Putamen (tissue), 1 donor: ENCODE results near the gene FBXL2.

ENCODE experiments used
- DNase-seq: peaks from one replicate; pipeline ENCODE4 v3.0.0-alpha.2; 2016; ENCODE audit warnings: low spot score

FBXL2 gene

GRCh38 chr3:33277193-33277882, at the start of gene FBXL2:
TSS of gene FBXL2 (plus strand) at chr3:33277442. CDS start at chr3:33277513, 71 bp downstream.
- peak; percentile 43 for DNase-seq

- no peak for DNase-seq
These were observed 48.2 kb upstream of the FBXL2 start for GRCh38 chr3:33229066-33229465.

GRCh38 chr3:33229947-33230346, 47.3 kb upstream of the FBXL2 start:
- no peak for DNase-seq

GRCh38 chr3:33231756-33232465, 45.3 kb upstream of the FBXL2 start:
- no peak for DNase-seq

GRCh38 chr3:33233884-33234283, 43.4 kb upstream of the FBXL2 start:
- DNase-seq: no peak

- DNase-seq: no peak
These were observed 41.2 kb upstream of the FBXL2 start for GRCh38 chr3:33236005-33236404.

GRCh38 chr3:33237439-33237838, 39.8 kb upstream of the FBXL2 start:
- DNase-seq: no peak

GRCh38 chr3:33238923-33239322, 38.3 kb upstream of the FBXL2 start:
- no peak for DNase-seq

GRCh38 chr3:33240261-33240660, 37.0 kb upstream of the FBXL2 start:
- DNase-seq: no peak

- DNase-seq: no peak
These were observed 30.5 kb upstream of the FBXL2 start for GRCh38 chr3:33246786-33247185.

GRCh38 chr3:33250712-33251111, 26.5 kb upstream of the FBXL2 start:
- DNase-seq: no peak

GRCh38 chr3:33256249-33256648, 21.0 kb upstream of the FBXL2 start:
- no peak for DNase-seq

- no peak for DNase-seq
These were observed 17.1 kb upstream of the FBXL2 start for GRCh38 chr3:33260104-33260503.

GRCh38 chr3:33269385-33269784, 7.9 kb upstream of the FBXL2 start:
- no peak for DNase-seq

GRCh38 chr3:33271324-33271723, 5.9 kb upstream of the FBXL2 start:
- DNase-seq: no peak

- no peak for DNase-seq
These were observed 3.6 kb upstream of the FBXL2 start for GRCh38 chr3:33273628-33274027.

- DNase-seq: no peak
These were observed 921 bp downstream of the FBXL2 start for GRCh38 chr3:33278163-33278562.

- DNase-seq: no peak
These were observed 10.5 kb downstream of the FBXL2 start for GRCh38 chr3:33287672-33288282.

GRCh38 chr3:33299395-33300081, 22.3 kb downstream of the FBXL2 start:
- DNase-seq: no peak

GRCh38 chr3:33312361-33312760, 35.1 kb downstream of the FBXL2 start:
- DNase-seq: no peak

GRCh38 chr3:33313331-33313730, 36.1 kb downstream of the FBXL2 start:
- no peak for DNase-seq

GRCh38 chr3:33314993-33315392, 37.8 kb downstream of the FBXL2 start:
- no peak for DNase-seq

GRCh38 chr3:33315826-33316225, 38.6 kb downstream of the FBXL2 start:
- no peak for DNase-seq
